Progenitor cell of endocrine pancreas (in vitro differentiated cells): ENCODE results near the gene CDNF. TPM values are rescaled to one million over a fixed set of nuclear protein-coding genes. Genes with fewer than 3 reads are reported as not detected.

Experiments used
- DNase-seq: peaks from one replicate; pipeline ENCODE4 v3.0.0; 2021; ENCODE audit warnings: low spot score; ENCODE audit not compliant: unreplicated experiment
- H3K27ac Mint-ChIP-seq: 2 replicates; pipeline ENCODE4 v1.8.0; 2021; ENCODE audit warnings: mild to moderate bottlenecking, moderate library complexity, mixed read lengths
- H3K27me3 Mint-ChIP-seq: 2 replicates; pipeline ENCODE4 v1.8.0; 2021; ENCODE audit warnings: mixed read lengths
- H3K36me3 Mint-ChIP-seq: 2 replicates; pipeline ENCODE4 v1.8.0; 2022; ENCODE audit warnings: mixed read lengths; ENCODE audit not compliant: insufficient read depth
- H3K4me1 Mint-ChIP-seq: 2 replicates; pipeline ENCODE4 v1.8.0; 2021; ENCODE audit warnings: low read depth, mixed read lengths
- H3K4me3 Mint-ChIP-seq: 2 replicates; pipeline ENCODE4 v1.8.0; 2021; ENCODE audit warnings: low read depth, mild to moderate bottlenecking, moderate library complexity, mixed read lengths
- H3K9me3 Mint-ChIP-seq: 2 replicates; pipeline ENCODE4 v1.8.0; 2021; ENCODE audit warnings: low read depth, mixed read lengths
- CTCF ChIP-seq: fragments of 200-600 bp; sonication (generic); IDR thresholded peaks from one replicate; pipeline ENCODE4 v1.5.0; 2021; ENCODE audit warnings: antibody characterized with exemption, mild to moderate bottlenecking; ENCODE audit not compliant: unreplicated experiment
- total RNA-seq: library from RNA; stranded (reverse); gene quantifications from 2 replicates; pipeline ENCODE4 v1.2.1, GENCODE V29; 2021

Gene CDNF
- total RNA-seq, 1 donor from 2014 or later = 2.3 TPM

DNA sequence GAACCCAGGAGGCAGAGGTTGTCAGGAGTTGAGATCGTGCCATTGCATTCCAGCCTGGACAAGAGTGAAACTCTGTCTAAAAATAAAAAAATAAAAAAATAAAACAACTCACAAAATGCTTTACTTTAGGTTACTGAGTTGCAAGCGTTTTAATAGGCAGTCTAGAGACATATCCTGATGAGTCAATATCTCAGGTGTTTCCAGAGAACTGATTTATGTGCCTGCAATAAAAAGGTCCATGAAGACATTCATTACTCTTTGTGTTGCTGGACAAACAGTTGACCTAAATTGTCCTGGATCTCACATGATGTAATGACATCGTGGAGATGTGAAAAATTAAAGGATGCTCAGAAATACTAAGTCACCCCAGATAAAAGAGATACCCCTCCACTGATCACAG, 31.5 kb downstream of the CDNF start:
- no peak overlapping the region for H3K27ac Mint-ChIP-seq
- H3K36me3 Mint-ChIP-seq = no peaks in the 10 kb centered on the region
- H3K9me3 Mint-ChIP-seq = peaks cover 5% of the 10 kb centered on the region
- DNase-seq = no peak
- no peak for TF ChIP-seq CTCF
- H3K27me3 Mint-ChIP-seq = no peaks in the 10 kb centered on the region
- H3K4me1 Mint-ChIP-seq = peaks cover 11% of the 10 kb centered on the region
- no peak overlapping the region for H3K4me3 Mint-ChIP-seq

GRCh38 chr10:14803827-14804226, 34.0 kb downstream of the CDNF start:
- peaks cover 5% of the 10 kb centered on the region for H3K4me1 Mint-ChIP-seq
- H3K9me3 Mint-ChIP-seq = peaks cover 5% of the 10 kb centered on the region
- no peak for DNase-seq
- no peak overlapping the region for H3K4me3 Mint-ChIP-seq
- H3K27me3 Mint-ChIP-seq = peaks cover 12% of the 10 kb centered on the region
- no peaks in the 10 kb centered on the region for H3K36me3 Mint-ChIP-seq
- H3K27ac Mint-ChIP-seq = no peak overlapping the region
- no peak for TF ChIP-seq CTCF

DNA sequence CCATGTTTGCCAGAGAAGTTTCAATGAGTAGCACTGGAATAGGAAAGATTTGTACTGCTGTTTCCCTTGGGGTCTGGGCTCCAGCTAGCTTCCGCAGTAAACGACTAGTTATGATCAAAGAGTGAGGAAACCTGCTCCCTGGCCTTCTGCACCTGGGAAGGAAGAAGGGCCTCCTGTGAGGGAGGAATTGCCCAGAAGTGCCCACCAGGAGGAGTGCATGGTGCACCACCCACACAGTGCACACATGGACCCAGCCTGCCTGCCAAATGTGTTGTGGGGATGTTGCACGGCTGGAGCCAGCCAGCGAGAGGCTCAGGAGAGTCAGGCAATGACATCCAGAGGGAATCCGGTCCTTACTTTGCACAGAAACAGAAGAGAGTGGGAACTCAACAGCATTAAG, 36.1 kb downstream of the CDNF start:
- H3K27me3 Mint-ChIP-seq = peaks cover 12% of the 10 kb centered on the region
- no peaks in the 10 kb centered on the region for H3K4me1 Mint-ChIP-seq
- peaks cover 5% of the 10 kb centered on the region for H3K9me3 Mint-ChIP-seq
- peak; percentile 13 for TF ChIP-seq CTCF
- H3K4me3 Mint-ChIP-seq = no peak overlapping the region
- no peak overlapping the region for H3K27ac Mint-ChIP-seq
- DNase-seq = no peak
- H3K36me3 Mint-ChIP-seq = no peaks in the 10 kb centered on the region

DNA sequence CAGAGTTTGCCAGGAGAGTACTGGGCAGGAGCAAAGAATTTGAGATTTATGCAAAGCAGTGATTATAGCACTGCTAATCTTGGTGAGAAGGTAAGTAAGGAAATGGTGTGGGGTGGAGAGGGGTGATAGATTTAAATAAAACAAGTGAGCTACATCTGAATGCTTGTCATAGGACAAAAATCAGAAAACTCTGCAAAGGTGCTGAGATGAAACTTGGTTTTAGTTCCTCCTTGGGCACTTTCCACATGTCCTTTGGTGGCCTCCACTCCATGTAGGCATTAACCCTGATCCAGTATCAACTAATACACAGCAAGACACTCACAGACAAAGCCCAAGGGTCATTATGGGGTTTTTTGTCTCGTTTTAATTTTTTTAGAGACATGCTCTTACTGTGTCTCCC, 37.4 kb downstream of the CDNF start:
- Mint-ChIP-seq H3K9me3 (peaks cover 5% of the 10 kb centered on the region), H3K4me1 (no peaks in the 10 kb centered on the region)
- DNase-seq = no peak

GRCh38 chr10:14798636-14799035, 39.2 kb downstream of the CDNF start:
- no peak for TF ChIP-seq CTCF
- no peak overlapping the region for H3K27ac Mint-ChIP-seq
- peaks cover 12% of the 10 kb centered on the region for H3K27me3 Mint-ChIP-seq
- H3K36me3 Mint-ChIP-seq = no peaks in the 10 kb centered on the region
- no peaks in the 10 kb centered on the region for H3K4me1 Mint-ChIP-seq
- DNase-seq = no peak
- H3K9me3 Mint-ChIP-seq = peaks cover 5% of the 10 kb centered on the region
- no peak overlapping the region for H3K4me3 Mint-ChIP-seq

More for the DNA sequence above, 37.4 kb downstream of the CDNF start:
- Mint-ChIP-seq H3K27me3 (peaks cover 12% of the 10 kb centered on the region), H3K27ac (no peak overlapping the region), H3K36me3 (no peaks in the 10 kb centered on the region), H3K4me3 (no peak overlapping the region)
- TF ChIP-seq CTCF = no peak
